Esophagus squamous epithelium (tissue), 4 donors: ENCODE data around the gene PCBP1.
"Not testable (repeated sequence)": the region's sequence is repeated elsewhere in the genome, so short reads cannot be mapped to it uniquely, and the experiment has no call there.

ENCODE experiments used
- POLR2A ChIP-seq, 4 donors: fragments of 450-650 bp; IDR thresholded peaks; one replicate each; pipeline ENCODE4 v1.6.1; 2017; ENCODE audit warnings: antibody characterized with exemption in 4 of 4, mild to moderate bottlenecking in 4 of 4, moderate library complexity in 3 of 4
- TF ChIP-seq, protein P1 (sequence below), 6 experiments: fragments of 450-650 bp in 4 of 6; fragments of 200-600 bp in 2 of 6; sonication (generic) in 2 of 6; IDR thresholded peaks; one replicate each; pipeline ENCODE4 v1.5.1; 2016 to 2019; ENCODE audit warnings: antibody characterized with exemption in 6 of 6, mild to moderate bottlenecking in 4 of 6, moderate library complexity in 4 of 6

DNA sequence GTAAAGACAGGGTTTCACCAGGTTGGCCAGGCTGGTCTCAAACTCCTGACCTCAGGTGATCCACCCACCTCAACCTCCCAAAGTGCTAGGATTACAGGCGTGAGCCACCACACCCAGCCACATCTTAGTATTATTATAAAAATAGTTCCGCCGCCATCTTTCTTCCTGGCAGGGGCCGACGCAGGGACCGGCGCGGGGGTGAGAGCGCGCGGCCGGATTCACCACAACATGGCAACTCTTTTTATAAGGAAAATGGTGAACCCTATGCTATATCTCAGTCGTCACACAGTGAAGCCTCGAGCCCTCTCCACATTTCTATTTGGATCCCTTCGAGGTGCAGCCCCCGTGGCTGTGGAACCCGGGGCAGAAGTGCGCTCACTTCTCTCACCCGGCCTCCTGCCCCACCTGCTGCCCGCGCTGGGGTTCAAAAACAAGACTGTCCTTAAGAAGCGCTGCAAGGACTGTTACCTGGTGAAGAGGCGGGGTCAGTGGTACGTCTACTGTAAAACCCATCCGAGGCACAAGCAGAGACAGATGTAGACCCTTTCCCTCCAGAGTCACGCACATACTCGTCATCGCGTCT is 15.1 kb downstream of the PCBP1 start:
- TF ChIP-seq, protein P1, sequence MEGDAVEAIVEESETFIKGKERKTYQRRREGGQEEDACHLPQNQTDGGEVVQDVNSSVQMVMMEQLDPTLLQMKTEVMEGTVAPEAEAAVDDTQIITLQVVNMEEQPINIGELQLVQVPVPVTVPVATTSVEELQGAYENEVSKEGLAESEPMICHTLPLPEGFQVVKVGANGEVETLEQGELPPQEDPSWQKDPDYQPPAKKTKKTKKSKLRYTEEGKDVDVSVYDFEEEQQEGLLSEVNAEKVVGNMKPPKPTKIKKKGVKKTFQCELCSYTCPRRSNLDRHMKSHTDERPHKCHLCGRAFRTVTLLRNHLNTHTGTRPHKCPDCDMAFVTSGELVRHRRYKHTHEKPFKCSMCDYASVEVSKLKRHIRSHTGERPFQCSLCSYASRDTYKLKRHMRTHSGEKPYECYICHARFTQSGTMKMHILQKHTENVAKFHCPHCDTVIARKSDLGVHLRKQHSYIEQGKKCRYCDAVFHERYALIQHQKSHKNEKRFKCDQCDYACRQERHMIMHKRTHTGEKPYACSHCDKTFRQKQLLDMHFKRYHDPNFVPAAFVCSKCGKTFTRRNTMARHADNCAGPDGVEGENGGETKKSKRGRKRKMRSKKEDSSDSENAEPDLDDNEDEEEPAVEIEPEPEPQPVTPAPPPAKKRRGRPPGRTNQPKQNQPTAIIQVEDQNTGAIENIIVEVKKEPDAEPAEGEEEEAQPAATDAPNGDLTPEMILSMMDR (IDR thresholded peaks at IDR 0.05): not testable (repeated sequence)
- not testable (repeated sequence) for TF ChIP-seq POLR2A (IDR thresholded peaks at IDR 0.05)
